ENCODE measurements around the gene SELENON. TPM values are rescaled to one million over a fixed set of nuclear protein-coding genes. Genes with fewer than 3 reads are reported as not detected.

The SELENON gene
- total and polyA plus RNA-seq, 2 of the 13 experiments (the other 11 are each of a cell fraction or from before 2014, with no cell fraction given): 3.8 to 8.0 TPM

DNA sequence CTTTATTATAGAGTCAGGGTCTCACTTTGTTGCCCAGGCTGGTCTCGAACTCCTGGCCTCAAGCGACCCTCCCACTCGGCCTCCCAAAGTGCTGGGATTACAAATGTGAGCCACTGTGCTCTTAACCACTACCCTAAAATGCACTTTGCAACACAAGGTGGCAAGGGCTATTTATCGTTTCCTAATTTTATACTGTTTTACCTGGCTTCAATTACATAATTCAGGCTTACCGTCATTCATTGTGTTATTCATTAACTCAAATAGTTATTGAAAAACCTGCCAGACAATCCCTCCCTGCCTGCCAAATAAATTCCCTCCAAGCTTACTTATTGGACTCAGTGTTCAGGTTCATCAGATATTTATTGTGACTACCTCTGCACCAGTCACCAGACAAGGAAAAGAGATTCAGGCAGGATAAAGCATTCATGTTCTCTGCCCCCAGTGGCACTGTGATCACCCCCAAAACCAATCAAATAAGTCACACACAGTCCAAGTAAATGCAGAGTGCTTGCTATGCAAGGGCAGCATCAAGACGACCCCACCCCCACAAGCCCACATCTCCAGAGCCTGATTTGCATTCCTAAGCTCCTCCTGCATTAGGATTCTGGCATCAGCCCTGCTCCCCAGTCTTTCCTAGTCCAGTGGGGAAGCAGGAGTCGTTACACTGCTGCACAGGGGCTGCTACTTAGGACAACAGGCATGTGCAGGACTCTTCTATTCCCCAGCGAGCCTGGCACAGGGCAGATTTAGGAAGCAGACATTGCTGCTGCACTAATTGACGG lies 67.4 kb downstream of the SELENON start (continued):
- peak; percentile 28; the same call in 1 of the 2 replicates for TF ChIP-seq ZNF281 (CRISPR knock-in tag; IDR thresholded peaks at IDR 0.05; ENCODE audit: borderline replicate concordance)
- no peak for TF ChIP-seq GFI1 (CRISPR knock-in tag; IDR thresholded peaks at IDR 0.05; ENCODE audit: borderline replicate concordance)
- no peak for TF ChIP-seq ZNF232 (CRISPR knock-in tag; IDR thresholded peaks at IDR 0.05; ENCODE audit: borderline replicate concordance)
- no peak for TF ChIP-seq SP4 (CRISPR knock-in tag; IDR thresholded peaks at IDR 0.05)
- no peak for TF ChIP-seq ZFP82 (CRISPR knock-in tag; IDR thresholded peaks at IDR 0.05; ENCODE audit: borderline replicate concordance)
- no peak for TF ChIP-seq ZNF576 (CRISPR knock-in tag; IDR thresholded peaks at IDR 0.05)
- TF ChIP-seq ZMAT3 (CRISPR knock-in tag; conservative IDR thresholded peaks at IDR 0.05): no peak
- TF ChIP-seq, protein P1, sequence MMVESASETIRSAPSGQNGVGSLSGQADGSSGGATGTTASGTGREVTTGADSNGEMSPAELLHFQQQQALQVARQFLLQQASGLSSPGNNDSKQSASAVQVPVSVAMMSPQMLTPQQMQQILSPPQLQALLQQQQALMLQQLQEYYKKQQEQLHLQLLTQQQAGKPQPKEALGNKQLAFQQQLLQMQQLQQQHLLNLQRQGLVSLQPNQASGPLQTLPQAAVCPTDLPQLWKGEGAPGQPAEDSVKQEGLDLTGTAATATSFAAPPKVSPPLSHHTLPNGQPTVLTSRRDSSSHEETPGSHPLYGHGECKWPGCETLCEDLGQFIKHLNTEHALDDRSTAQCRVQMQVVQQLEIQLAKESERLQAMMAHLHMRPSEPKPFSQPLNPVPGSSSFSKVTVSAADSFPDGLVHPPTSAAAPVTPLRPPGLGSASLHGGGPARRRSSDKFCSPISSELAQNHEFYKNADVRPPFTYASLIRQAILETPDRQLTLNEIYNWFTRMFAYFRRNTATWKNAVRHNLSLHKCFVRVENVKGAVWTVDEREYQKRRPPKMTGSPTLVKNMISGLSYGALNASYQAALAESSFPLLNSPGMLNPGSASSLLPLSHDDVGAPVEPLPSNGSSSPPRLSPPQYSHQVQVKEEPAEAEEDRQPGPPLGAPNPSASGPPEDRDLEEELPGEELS (CRISPR knock-in tag; IDR thresholded peaks at IDR 0.05): 0 out of 2 replicates have a peak, but pooled peaks have one; percentile 25
- TF ChIP-seq, protein P2, sequence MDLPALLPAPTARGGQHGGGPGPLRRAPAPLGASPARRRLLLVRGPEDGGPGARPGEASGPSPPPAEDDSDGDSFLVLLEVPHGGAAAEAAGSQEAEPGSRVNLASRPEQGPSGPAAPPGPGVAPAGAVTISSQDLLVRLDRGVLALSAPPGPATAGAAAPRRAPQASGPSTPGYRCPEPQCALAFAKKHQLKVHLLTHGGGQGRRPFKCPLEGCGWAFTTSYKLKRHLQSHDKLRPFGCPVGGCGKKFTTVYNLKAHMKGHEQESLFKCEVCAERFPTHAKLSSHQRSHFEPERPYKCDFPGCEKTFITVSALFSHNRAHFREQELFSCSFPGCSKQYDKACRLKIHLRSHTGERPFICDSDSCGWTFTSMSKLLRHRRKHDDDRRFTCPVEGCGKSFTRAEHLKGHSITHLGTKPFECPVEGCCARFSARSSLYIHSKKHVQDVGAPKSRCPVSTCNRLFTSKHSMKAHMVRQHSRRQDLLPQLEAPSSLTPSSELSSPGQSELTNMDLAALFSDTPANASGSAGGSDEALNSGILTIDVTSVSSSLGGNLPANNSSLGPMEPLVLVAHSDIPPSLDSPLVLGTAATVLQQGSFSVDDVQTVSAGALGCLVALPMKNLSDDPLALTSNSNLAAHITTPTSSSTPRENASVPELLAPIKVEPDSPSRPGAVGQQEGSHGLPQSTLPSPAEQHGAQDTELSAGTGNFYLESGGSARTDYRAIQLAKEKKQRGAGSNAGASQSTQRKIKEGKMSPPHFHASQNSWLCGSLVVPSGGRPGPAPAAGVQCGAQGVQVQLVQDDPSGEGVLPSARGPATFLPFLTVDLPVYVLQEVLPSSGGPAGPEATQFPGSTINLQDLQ (CRISPR knock-in tag; IDR thresholded peaks at IDR 0.05): no peak
- TF ChIP-seq HNF1A (IDR thresholded peaks at IDR 0.05; ENCODE audit: low read depth): peak; percentile 88
- peak; percentile 56; the same call in 1 of the 2 replicates for TF ChIP-seq HNF1A (CRISPR knock-in tag; IDR thresholded peaks at IDR 0.05; ENCODE audit: borderline replicate concordance)
- no peak for TF ChIP-seq NFIB (CRISPR knock-in tag; IDR thresholded peaks at IDR 0.05; ENCODE audit: borderline replicate concordance)
- no peak for TF ChIP-seq ZNF704 (CRISPR knock-in tag; IDR thresholded peaks at IDR 0.05; ENCODE audit: borderline replicate concordance)
- no peak for TF ChIP-seq ZNF225 (CRISPR knock-in tag; IDR thresholded peaks at IDR 0.05)
